CD4-positive, CD25-positive, alpha-beta regulatory T cell (primary cell): ENCODE results near the gene BLTP3B. TPM values are rescaled to one million over a fixed set of nuclear protein-coding genes. Genes with fewer than 3 reads are reported as not detected.

Source experiments
- ATAC-seq, 2 donors: fragments of 150-1000 bp; cut with Tn5 transposase; one replicate each; pipeline ENCODE4 v1.10.0; 2021; ENCODE audit warnings: low read depth in 2 of 2, moderate number of reproducible peaks in 2 of 2, moderate library complexity in 1 of 2
- DNase-seq, 3 donors: peaks; one replicate each; pipeline versions ENCODE4 v3.0.0 to v3.0.0-alpha.2; 2012 to 2022; ENCODE audit warnings: mixed read lengths in 1 of 3
- H3K27ac ChIP-seq: one replicate; pipeline ENCODE4 v1.7.0; 2013; ENCODE audit warnings: mild to moderate bottlenecking, low read length; ENCODE audit not compliant: insufficient read depth, poor library complexity, severe bottlenecking
- H3K27me3 ChIP-seq: one replicate; pipeline ENCODE4 v1.7.0; 2013; ENCODE audit warnings: low read length; ENCODE audit not compliant: control insufficient read depth, insufficient read depth
- H3K36me3 ChIP-seq: one replicate; pipeline ENCODE4 v1.7.0; 2013; ENCODE audit warnings: mild to moderate bottlenecking, low read length, moderate library complexity; ENCODE audit not compliant: control insufficient read depth, insufficient read depth
- H3K4me1 ChIP-seq: 2 replicates; pipeline ENCODE4 v1.7.0; 2013; ENCODE audit warnings: mild to moderate bottlenecking, low read length; ENCODE audit not compliant: insufficient read depth, control insufficient read depth, poor library complexity, severe bottlenecking
- H3K4me3 ChIP-seq: one replicate; pipeline ENCODE4 v1.7.0; 2013; ENCODE audit warnings: low read depth, mild to moderate bottlenecking, low read length, moderate library complexity
- H3K9me3 ChIP-seq, 2 experiments: 1 replicate in 1 of 2; 2 replicates in 1 of 2; pipeline ENCODE4 v1.7.0; 2013; ENCODE audit warnings: low read length in 2 of 2, mild to moderate bottlenecking in 1 of 2, moderate library complexity in 1 of 2; ENCODE audit not compliant: control insufficient read depth in 2 of 2
- H3K27ac Mint-ChIP-seq, 3 donors: one replicate each; pipeline ENCODE4 v1.8.0; 2020 to 2022; ENCODE audit warnings: mild to moderate bottlenecking in 3 of 3, mixed read lengths in 3 of 3, moderate library complexity in 2 of 3
- H3K27me3 Mint-ChIP-seq: one replicate; pipeline ENCODE4 v1.8.0; 2022; ENCODE audit warnings: mild to moderate bottlenecking, mixed read lengths
- H3K36me3 Mint-ChIP-seq: one replicate; pipeline ENCODE4 v1.8.0; 2020; ENCODE audit warnings: mixed read lengths
- H3K4me1 Mint-ChIP-seq, 4 donors: one replicate each; pipeline ENCODE4 v1.8.0; 2020 to 2022; ENCODE audit warnings: mixed read lengths in 4 of 4, mild to moderate bottlenecking in 1 of 4
- H3K4me3 Mint-ChIP-seq, 4 donors: one replicate each; pipeline ENCODE4 v1.8.0; 2020 to 2022; ENCODE audit warnings: mild to moderate bottlenecking in 4 of 4, mixed read lengths in 4 of 4, moderate library complexity in 3 of 4
- H3K9me3 Mint-ChIP-seq, 7 donors: one replicate each; pipeline ENCODE4 v1.8.0; 2020 to 2022; ENCODE audit warnings: mixed read lengths in 7 of 7, mild to moderate bottlenecking in 3 of 7, moderate library complexity in 2 of 7
- polyA plus RNA-seq, 4 donors: library from polyadenylated mRNA; unstranded; fragments of 300-500 nt; fragmentation: Illumina TruSeq; gene quantifications; one replicate each; pipeline ENCODE4 v1.2.3, GENCODE V29; 2021
- total RNA-seq: library from RNA; stranded (reverse); gene quantifications from one replicate; pipeline ENCODE4 v1.2.3, GENCODE V29; 2022

Gene BLTP3B
- total and polyA plus RNA-seq, 5 donors from 2014 or later, result 12.1 to 26.5 (median 16.9) TPM

DNA sequence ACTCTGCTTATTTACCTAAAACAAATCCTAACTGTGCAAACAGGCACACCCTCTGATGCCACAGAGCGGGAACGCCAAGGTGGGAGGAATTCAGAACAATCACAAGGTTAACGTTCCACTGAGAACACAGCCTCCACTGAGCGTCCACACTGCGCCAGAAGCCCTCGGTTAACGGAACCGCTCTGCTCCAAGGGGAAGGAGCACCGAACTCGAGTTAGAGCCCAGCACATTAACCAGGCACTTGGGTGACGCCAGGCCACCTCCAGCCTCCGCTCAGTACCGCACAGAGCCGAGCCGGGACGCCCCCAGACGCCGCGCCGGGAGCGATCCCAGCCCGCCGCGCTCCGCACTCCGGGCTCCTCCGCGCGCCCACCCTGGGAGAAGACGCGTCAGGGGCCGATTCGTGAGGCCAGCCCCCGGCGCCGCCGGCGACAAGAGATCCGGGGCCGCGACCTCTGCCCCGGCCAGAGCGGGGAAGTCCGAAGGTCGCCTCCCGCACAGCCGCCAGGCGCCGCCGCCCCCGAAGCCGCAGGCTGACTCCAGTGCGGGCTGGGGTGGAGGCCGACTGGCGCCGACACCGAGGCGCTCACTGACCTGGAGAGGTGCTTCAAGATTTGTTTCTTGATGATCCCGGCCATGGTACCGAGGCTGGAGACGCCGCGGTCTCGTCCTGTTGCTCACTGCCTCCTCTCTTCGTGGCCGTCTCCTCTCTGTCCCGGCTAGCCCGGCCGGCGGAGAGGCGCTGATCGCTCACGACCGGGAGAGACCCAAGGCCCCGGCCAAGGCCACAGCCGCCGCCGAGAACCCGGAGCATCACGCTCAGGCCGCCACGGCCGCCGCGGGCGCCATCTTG lies 450 bp downstream of the BLTP3B start:
- no peaks in the 10 kb centered on the region for H3K36me3 ChIP-seq
- Mint-ChIP-seq H3K36me3 (no peaks in the 10 kb centered on the region), H3K9me3 (no peaks in the 10 kb centered on the region), H3K4me3 (peak overlapping the region; percentile 90 to 98 (median 96)), H3K27me3 (no peaks in the 10 kb centered on the region), H3K4me1 (peaks cover 27 to 48% (median 38%) of the 10 kb centered on the region in 4 donors), H3K27ac (peak overlapping the region; percentile 96 to 97 (median 96))
- no peaks in the 10 kb centered on the region for H3K9me3 ChIP-seq
- peaks cover 24% of the 10 kb centered on the region for H3K4me1 ChIP-seq
- H3K27ac ChIP-seq, result peak overlapping the region; percentile 85
- no peaks in the 10 kb centered on the region for H3K27me3 ChIP-seq
- DNase-seq, result peak; percentile 35 to 54 (median 42)
- ATAC-seq, result peak; percentile 38 to 42
- H3K4me3 ChIP-seq, result peak overlapping the region; percentile 82

DNA sequence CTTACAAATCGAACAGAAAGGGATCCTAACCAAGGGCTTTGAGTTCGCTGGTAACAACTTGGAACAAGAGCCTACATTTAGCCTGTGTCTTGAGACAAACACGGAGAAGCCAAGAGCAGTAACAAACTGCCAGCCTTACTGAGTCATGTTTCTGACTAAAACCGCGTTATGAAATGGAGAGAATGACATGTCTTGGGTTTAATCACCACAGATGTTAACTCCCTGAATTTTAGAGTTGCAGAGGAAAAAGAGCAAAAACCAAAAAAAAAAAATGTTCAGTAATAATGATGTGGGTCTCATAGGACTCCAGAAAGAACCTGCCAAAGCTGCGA lies 1.0 kb downstream of the BLTP3B start:
- peak overlapping the region; percentile 82 for H3K4me3 ChIP-seq

DNA sequence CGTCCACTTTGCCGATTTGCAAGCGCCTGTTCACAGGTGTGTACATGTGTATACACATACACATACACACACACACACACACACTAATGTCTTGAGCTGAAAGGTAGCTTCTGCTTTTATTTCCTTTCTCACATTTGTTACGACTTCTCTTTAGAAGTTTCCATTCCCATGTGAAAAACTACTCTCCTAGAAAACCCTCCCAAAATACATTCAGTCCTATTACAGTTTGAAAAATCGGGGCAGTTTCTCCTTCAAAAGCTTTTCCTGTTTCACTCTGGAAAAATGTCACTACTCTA lies 3.9 kb downstream of the BLTP3B start:
- Mint-ChIP-seq H3K27me3 (no peaks in the 10 kb centered on the region), H3K9me3 (peaks cover 0 to 2% (median 0%) of the 10 kb centered on the region in 7 donors), H3K4me1 (peaks cover 45 to 63% (median 54%) of the 10 kb centered on the region in 4 donors), H3K4me3 (peak overlapping the region in 1 of 4 donors; percentile 30), H3K27ac (no peak overlapping the region), H3K36me3 (no peaks in the 10 kb centered on the region)
- no peaks in the 10 kb centered on the region for H3K36me3 ChIP-seq
- no peak for ATAC-seq
- no peaks in the 10 kb centered on the region for H3K27me3 ChIP-seq
- no peaks in the 10 kb centered on the region for H3K9me3 ChIP-seq
- no peak for DNase-seq
- H3K4me3 ChIP-seq, result no peak overlapping the region
- no peak overlapping the region for H3K27ac ChIP-seq
- H3K4me1 ChIP-seq, result peaks cover 24% of the 10 kb centered on the region

More for the DNA sequence above, 1.0 kb downstream of the BLTP3B start:
- Histone ChIP-seq H3K27ac (peak overlapping the region; percentile 37), H3K4me1 (peaks cover 24% of the 10 kb centered on the region), H3K27me3 (no peaks in the 10 kb centered on the region), H3K36me3 (no peaks in the 10 kb centered on the region), H3K9me3 (no peaks in the 10 kb centered on the region)
- H3K27me3 Mint-ChIP-seq, result no peaks in the 10 kb centered on the region
- ATAC-seq (peak; percentile 19 to 25), DNase-seq (peak in 1 of 3 donors; percentile 75)
- H3K27ac Mint-ChIP-seq, result peak overlapping the region; percentile 96
- H3K36me3 Mint-ChIP-seq, result no peaks in the 10 kb centered on the region
- no peaks in the 10 kb centered on the region for H3K9me3 Mint-ChIP-seq
- peak overlapping the region; percentile 90 to 97 (median 96) for H3K4me3 Mint-ChIP-seq
- peaks cover 27 to 51% (median 42%) of the 10 kb centered on the region in 4 donors for H3K4me1 Mint-ChIP-seq

DNA sequence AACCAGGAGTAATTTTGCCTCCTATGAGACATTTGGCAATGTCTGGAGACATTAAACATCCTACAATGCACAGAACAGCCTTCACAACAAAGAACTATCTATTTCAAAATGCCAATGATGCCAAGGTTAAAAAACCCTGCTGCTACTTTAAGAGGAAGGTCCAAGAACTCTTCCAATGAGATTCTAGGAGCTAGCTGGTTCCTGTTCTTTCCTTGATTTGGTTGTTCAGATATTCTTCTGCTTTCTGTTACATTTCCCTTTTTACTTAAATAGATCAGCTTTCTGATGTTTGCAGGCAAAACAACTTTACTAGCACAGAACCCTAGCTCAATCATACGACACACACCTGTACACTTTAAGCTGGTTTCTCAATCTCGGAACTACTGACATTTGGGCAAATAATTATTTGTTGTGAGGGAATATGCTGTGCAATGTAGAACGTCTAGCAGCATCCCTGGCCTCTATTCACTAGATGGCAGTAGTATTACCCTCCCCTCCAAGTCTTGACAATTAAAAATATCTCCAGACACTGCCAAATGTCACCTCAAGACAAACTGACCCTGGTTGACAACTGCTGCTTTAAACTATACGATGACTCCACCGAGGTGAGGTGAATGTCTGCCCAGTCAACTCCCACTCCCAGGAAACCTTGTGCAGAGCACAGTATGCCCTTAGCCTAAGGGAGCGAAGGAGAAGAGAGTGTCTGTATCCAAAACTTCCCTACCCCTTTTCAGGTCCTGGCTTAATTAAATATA lies 4.4 kb downstream of the BLTP3B start:
- H3K9me3 Mint-ChIP-seq, result peaks cover 0 to 2% (median 0%) of the 10 kb centered on the region in 7 donors

DNA sequence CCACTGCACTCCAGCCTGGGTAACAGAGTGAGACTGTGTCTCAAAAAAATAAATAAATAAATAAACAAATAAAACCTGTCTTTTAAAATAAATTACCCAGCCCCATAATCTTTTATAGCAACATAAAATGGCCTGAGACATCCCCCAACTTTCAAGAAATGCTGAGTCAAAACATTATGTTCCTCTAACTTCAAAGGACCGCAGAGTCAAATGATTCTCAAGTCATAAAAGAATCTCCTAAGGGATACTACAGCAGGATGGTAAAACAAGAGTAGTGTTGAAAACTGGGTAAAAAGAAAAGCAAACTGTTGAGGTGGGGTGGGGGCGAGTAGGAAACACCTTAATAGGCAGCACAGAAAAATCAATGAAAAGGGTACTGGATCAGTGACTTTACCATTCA lies 9.5 kb downstream of the BLTP3B start:
- Mint-ChIP-seq H3K27me3 (no peaks in the 10 kb centered on the region), H3K4me1 (peaks cover 39 to 58% (median 45%) of the 10 kb centered on the region in 4 donors), H3K9me3 (peaks cover 0 to 4% (median 0%) of the 10 kb centered on the region in 7 donors), H3K4me3 (no peak overlapping the region), H3K27ac (peak overlapping the region in 1 of 3 donors; percentile 19), H3K36me3 (peaks cover 4% of the 10 kb centered on the region)
- Histone ChIP-seq H3K4me3 (no peak overlapping the region), H3K9me3 (no peaks in the 10 kb centered on the region), H3K27me3 (no peaks in the 10 kb centered on the region), H3K4me1 (peaks cover 10% of the 10 kb centered on the region), H3K27ac (no peak overlapping the region), H3K36me3 (no peaks in the 10 kb centered on the region)
- DNase-seq, result no peak
- ATAC-seq, result no peak

More for the DNA sequence above, 4.4 kb downstream of the BLTP3B start:
- H3K4me1 ChIP-seq, result peaks cover 24% of the 10 kb centered on the region
- Mint-ChIP-seq H3K27ac (no peak overlapping the region), H3K4me1 (peaks cover 46 to 66% (median 55%) of the 10 kb centered on the region in 4 donors), H3K36me3 (no peaks in the 10 kb centered on the region), H3K27me3 (no peaks in the 10 kb centered on the region), H3K4me3 (peak overlapping the region in 2 of 4 donors; percentile 10 to 19)
- H3K4me3 ChIP-seq, result no peak overlapping the region
- DNase-seq (peak in 2 of 3 donors; percentile 14 to 58), ATAC-seq (no peak)
- H3K36me3 ChIP-seq, result no peaks in the 10 kb centered on the region
- no peaks in the 10 kb centered on the region for H3K9me3 ChIP-seq
- no peak overlapping the region for H3K27ac ChIP-seq
- H3K27me3 ChIP-seq, result no peaks in the 10 kb centered on the region

DNA sequence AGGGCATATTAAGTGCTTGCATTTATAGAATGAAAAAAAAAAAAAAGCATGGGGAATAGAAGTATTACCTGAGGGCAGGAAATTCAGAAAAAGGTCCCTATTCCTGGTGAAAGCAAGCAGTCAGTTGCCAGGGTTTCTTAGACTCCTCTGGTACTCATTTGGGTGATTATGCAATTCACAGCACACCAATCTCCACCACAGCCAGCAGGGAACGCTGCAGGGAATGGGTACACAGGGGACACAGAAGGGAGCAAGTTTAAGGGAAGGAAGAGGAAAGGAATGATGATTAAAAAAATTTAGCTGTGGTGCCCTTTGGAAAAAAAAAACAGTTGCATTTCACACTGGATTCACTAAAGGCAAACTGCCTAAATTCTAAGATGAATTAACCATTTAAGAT lies 14.2 kb downstream of the BLTP3B start:
- peak overlapping the region in 2 of 3 donors; percentile 55 to 63 for H3K27ac Mint-ChIP-seq
- H3K27me3 ChIP-seq, result no peaks in the 10 kb centered on the region
- peak overlapping the region in 2 of 4 donors; percentile 9 to 41 for H3K4me3 Mint-ChIP-seq
- peaks cover 0 to 4% (median 0%) of the 10 kb centered on the region in 7 donors for H3K9me3 Mint-ChIP-seq
- H3K27ac ChIP-seq, result no peak overlapping the region
- no peak for ATAC-seq
- H3K4me3 ChIP-seq, result no peak overlapping the region
- H3K9me3 ChIP-seq, result no peaks in the 10 kb centered on the region
- H3K4me1 Mint-ChIP-seq, result peaks cover 20 to 44% (median 32%) of the 10 kb centered on the region in 4 donors
- peaks cover 14% of the 10 kb centered on the region for H3K4me1 ChIP-seq
- H3K36me3 Mint-ChIP-seq, result peaks cover 4% of the 10 kb centered on the region
- no peak for DNase-seq
- H3K27me3 Mint-ChIP-seq, result no peaks in the 10 kb centered on the region
- H3K36me3 ChIP-seq, result no peaks in the 10 kb centered on the region

DNA sequence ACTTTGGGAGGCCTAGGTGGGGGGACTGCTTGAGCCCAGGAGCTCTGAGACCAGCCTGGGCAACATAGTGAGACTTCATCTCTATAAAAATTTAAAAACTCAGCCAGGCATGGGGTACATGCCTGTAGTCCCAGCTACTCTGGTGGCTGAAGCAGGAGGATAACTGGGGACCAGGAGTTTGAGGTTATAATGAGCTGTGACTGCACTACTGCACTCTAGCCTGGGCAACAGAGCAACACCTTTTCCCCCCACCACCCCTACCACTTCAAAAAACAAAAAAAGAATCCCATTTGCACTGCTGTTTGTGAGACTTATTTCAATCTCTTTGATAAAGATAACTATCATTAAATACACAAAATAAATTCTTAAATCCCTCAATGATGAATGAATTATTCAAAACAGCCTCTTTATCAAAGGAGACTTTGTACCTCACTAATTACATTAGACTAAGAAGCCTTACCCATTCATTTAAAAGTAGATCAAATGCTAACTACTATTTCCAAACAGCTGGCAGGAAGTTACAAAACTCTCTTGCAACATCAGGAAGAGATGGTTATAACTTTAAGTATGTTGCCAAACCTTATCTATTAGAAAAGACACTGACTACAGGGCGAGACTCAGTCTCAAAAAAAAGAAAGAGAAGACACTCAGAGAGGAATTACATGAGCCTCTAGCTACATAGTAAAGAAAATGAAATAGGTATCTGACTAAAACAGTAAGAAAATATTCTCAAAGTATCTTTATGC lies 14.7 kb downstream of the BLTP3B start:
- Mint-ChIP-seq H3K4me1 (peaks cover 16 to 43% (median 30%) of the 10 kb centered on the region in 4 donors), H3K4me3 (peak overlapping the region in 1 of 4 donors; percentile 9), H3K36me3 (peaks cover 4% of the 10 kb centered on the region), H3K27ac (peak overlapping the region in 2 of 3 donors; percentile 55 to 63), H3K27me3 (no peaks in the 10 kb centered on the region), H3K9me3 (peaks cover 0 to 4% (median 0%) of the 10 kb centered on the region in 7 donors)
- Histone ChIP-seq H3K27ac (no peak overlapping the region), H3K4me1 (peaks cover 14% of the 10 kb centered on the region), H3K4me3 (no peak overlapping the region), H3K9me3 (no peaks in the 10 kb centered on the region), H3K27me3 (no peaks in the 10 kb centered on the region), H3K36me3 (no peaks in the 10 kb centered on the region)
- ATAC-seq (no peak), DNase-seq (peak in 1 of 3 donors; percentile 28)
